Chondrocyte (in vitro differentiated cells): ENCODE results near the gene HMCN2. TPM values are rescaled to one million over a fixed set of nuclear protein-coding genes. Genes with fewer than 3 reads are reported as not detected.

Experiments
- DNase-seq: peaks from one replicate; pipeline ENCODE4 v3.0.0; 2021; ENCODE audit warnings: mixed read lengths, low spot score
- H3K27ac Mint-ChIP-seq: one replicate; pipeline ENCODE4 v1.8.0; 2021; ENCODE audit warnings: mild to moderate bottlenecking, moderate library complexity, mixed read lengths; ENCODE audit not compliant: unreplicated experiment
- H3K27me3 Mint-ChIP-seq: 2 replicates; pipeline ENCODE4 v1.8.0; 2021; ENCODE audit warnings: low read depth, mixed read lengths
- H3K36me3 Mint-ChIP-seq: 2 replicates; pipeline ENCODE4 v1.8.0; 2021; ENCODE audit warnings: low read depth, mixed read lengths
- H3K4me1 Mint-ChIP-seq: 2 replicates; pipeline ENCODE4 v1.8.0; 2021; ENCODE audit warnings: low read depth, mild to moderate bottlenecking, mixed read lengths
- H3K4me3 Mint-ChIP-seq: one replicate; pipeline ENCODE4 v1.8.0; 2021; ENCODE audit warnings: mild to moderate bottlenecking, moderate library complexity, mixed read lengths; ENCODE audit not compliant: unreplicated experiment
- H3K9me3 Mint-ChIP-seq: 2 replicates; pipeline ENCODE4 v1.8.0; 2021; ENCODE audit warnings: low read depth, mixed read lengths
- CTCF ChIP-seq: fragments of 200-600 bp; sonication (generic); IDR thresholded peaks from 2 replicates; pipeline ENCODE4 v1.5.0; 2021; ENCODE audit warnings: antibody characterized with exemption, mild to moderate bottlenecking, moderate library complexity
- total RNA-seq: library from RNA; stranded (reverse); gene quantifications from 3 replicates; pipeline ENCODE4 v1.2.1, GENCODE V29; 2021

The HMCN2 gene
- total RNA-seq, 1 donor from 2014 or later: 0.05 TPM

- peaks cover 12% of the 10 kb centered on the region for H3K9me3 Mint-ChIP-seq
- no peak for TF ChIP-seq CTCF
- H3K36me3 Mint-ChIP-seq: peaks cover 15% of the 10 kb centered on the region
- H3K4me3 Mint-ChIP-seq: no peak overlapping the region
- H3K27me3 Mint-ChIP-seq: no peaks in the 10 kb centered on the region
- no peak for DNase-seq
- no peak overlapping the region for H3K27ac Mint-ChIP-seq
- H3K4me1 Mint-ChIP-seq: peaks cover 5% of the 10 kb centered on the region
Observed at GRCh38 chr9:130225071-130225470, 40.5 kb upstream of the HMCN2 start.

- Mint-ChIP-seq H3K27ac (no peak overlapping the region), H3K4me3 (no peak overlapping the region), H3K9me3 (peaks cover 12% of the 10 kb centered on the region), H3K4me1 (no peaks in the 10 kb centered on the region), H3K27me3 (no peaks in the 10 kb centered on the region), H3K36me3 (peaks cover 15% of the 10 kb centered on the region)
- TF ChIP-seq CTCF: no peak
- no peak for DNase-seq
Observed at GRCh38 chr9:130225586-130225985, 40.0 kb upstream of the HMCN2 start.

GRCh38 chr9:130226112-130226511, 39.4 kb upstream of the HMCN2 start:
- Mint-ChIP-seq H3K27me3 (no peaks in the 10 kb centered on the region), H3K36me3 (peaks cover 15% of the 10 kb centered on the region), H3K4me3 (no peak overlapping the region), H3K27ac (no peak overlapping the region), H3K4me1 (no peaks in the 10 kb centered on the region), H3K9me3 (peaks cover 12% of the 10 kb centered on the region)
- no peak for TF ChIP-seq CTCF
- peak; percentile 77 for DNase-seq

GRCh38 chr9:130227833-130228232, 37.7 kb upstream of the HMCN2 start:
- no peak for TF ChIP-seq CTCF
- Mint-ChIP-seq H3K4me3 (no peak overlapping the region), H3K27me3 (no peaks in the 10 kb centered on the region), H3K27ac (no peak overlapping the region), H3K36me3 (peaks cover 17% of the 10 kb centered on the region), H3K4me1 (no peaks in the 10 kb centered on the region), H3K9me3 (peaks cover 12% of the 10 kb centered on the region)
- no peak for DNase-seq

- H3K36me3 Mint-ChIP-seq: peaks cover 24% of the 10 kb centered on the region
- TF ChIP-seq CTCF: no peak
- no peak overlapping the region for H3K4me3 Mint-ChIP-seq
- H3K27me3 Mint-ChIP-seq: no peaks in the 10 kb centered on the region
- peaks cover 12% of the 10 kb centered on the region for H3K9me3 Mint-ChIP-seq
- no peaks in the 10 kb centered on the region for H3K4me1 Mint-ChIP-seq
- H3K27ac Mint-ChIP-seq: no peak overlapping the region
- no peak for DNase-seq
Observed at GRCh38 chr9:130229759-130230158, 35.8 kb upstream of the HMCN2 start.
